ENCODE results near the gene CYB5B. TPM values are rescaled to one million over a fixed set of nuclear protein-coding genes. Genes with fewer than 3 reads are reported as not detected.

The CYB5B gene
- polyA plus RNA-seq, 1 of the 3 experiments (the other 2 are of a cell fraction) = 64.4 TPM

GRCh38 chr16:69424053-69424934 lies at the start of gene CYB5B (continued):
- TF ChIP-seq RCOR1 (IDR thresholded peaks at IDR 0.05; ENCODE audit: low read length) = no peak
- TF ChIP-seq EZH2phosphoT487 (IDR thresholded peaks at IDR 0.05; ENCODE audit: borderline replicate concordance, low read depth) = no peak
- peak; percentile 82 for TF ChIP-seq YY1 (IDR thresholded peaks at IDR 0.05; ENCODE audit: low read depth)
- TF ChIP-seq FOSL2 (IDR thresholded peaks at IDR 0.05; ENCODE audit: borderline replicate concordance, low read depth) = no peak
- TF ChIP-seq CHD2 (IDR thresholded peaks at IDR 0.05; ENCODE audit: low read length, partially characterized antibody) = peak; percentile 90
- TF ChIP-seq GABPA (IDR thresholded peaks at IDR 0.05; ENCODE audit: low read depth) = peak; percentile 59

DNA sequence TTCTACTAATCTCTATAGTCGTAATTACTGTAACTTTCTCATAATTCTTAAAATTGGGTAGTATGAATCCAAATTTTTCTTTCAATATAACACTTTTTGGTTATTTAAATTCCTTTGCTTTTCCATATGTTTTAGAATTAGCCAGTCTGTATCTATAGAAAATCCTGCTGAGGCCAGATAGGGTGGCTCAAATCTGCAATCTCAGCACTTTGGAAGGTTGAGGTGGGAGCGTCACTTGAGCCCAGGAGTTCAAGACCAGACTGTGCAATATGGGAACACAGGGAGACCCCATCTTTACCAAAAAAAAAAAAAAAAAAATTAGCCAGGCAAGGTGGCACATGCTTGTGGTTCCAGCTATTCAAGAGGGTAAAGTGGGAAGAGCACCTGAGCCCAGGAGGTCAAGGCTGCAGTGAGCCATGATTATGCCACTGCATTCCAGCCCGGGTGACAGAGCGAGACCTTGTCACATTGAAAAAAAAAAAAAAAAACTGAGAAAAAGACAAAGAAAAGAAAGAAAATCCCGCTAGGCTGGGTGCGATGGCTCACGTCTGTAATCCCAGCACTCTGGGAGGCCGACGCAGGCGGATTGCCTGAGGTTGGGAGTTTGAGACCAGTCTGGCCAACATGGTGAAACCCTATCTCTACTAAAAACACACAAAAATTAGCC lies 47.9 kb upstream of the CYB5B start:
- POLR2A ChIA-PET = no interaction called here
- Histone ChIP-seq H3K4me2 (no peak overlapping the region), H3K9me3 (no peaks in the 10 kb centered on the region), H3K36me3 (replicated peaks in 1 of 2; ENCODE audit: control insufficient read depth in 1 of 2, insufficient read depth in 2 of 2, low read length in 1 of 2) (peaks cover 32 to 58% of the 10 kb centered on the region in 2 experiments), H3K9me2 (no peaks in the 10 kb centered on the region), H3K79me2 (ENCODE audit: insufficient read depth) (peaks cover 52% of the 10 kb centered on the region; the same call in 1 of the 2 replicates), H3K27me3 (ENCODE audit: insufficient read depth) (no peaks in the 10 kb centered on the region), H3K4me1 (ENCODE audit: control insufficient read depth in 1 of 2, insufficient read depth in 2 of 2, low read depth in 1 of 2, low read length in 1 of 2) (no peaks in the 10 kb centered on the region), H3K27ac (ENCODE audit: low read depth in 2 of 2, low read length in 1 of 2) (no peak overlapping the region), H3K4me3 (ENCODE audit: low read depth in 2 of 2, low read length in 1 of 2) (no peak overlapping the region), H2AFZ (ENCODE audit: low read depth) (no peak overlapping the region), H3F3A (replicated peaks; ENCODE audit: insufficient read depth) (peaks cover 20% of the 10 kb centered on the region), H4K20me1 (ENCODE audit: insufficient read depth) (no peaks in the 10 kb centered on the region), H3K9ac (no peak overlapping the region)
- no peak for DNase-seq
- 98% methylated on average over 10 of the region's 10 CpGs for WGBS (ENCODE audit: low lambda C conversion rate)
- TF ChIP-seq, protein P1, sequence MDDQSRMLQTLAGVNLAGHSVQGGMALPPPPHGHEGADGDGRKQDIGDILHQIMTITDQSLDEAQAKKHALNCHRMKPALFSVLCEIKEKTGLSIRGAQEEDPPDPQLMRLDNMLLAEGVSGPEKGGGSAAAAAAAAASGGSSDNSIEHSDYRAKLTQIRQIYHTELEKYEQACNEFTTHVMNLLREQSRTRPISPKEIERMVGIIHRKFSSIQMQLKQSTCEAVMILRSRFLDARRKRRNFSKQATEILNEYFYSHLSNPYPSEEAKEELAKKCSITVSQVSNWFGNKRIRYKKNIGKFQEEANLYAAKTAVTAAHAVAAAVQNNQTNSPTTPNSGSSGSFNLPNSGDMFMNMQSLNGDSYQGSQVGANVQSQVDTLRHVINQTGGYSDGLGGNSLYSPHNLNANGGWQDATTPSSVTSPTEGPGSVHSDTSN (IDR thresholded peaks at IDR 0.05) = no peak
- TF ChIP-seq EZH2phosphoT487 (IDR thresholded peaks at IDR 0.05; ENCODE audit: borderline replicate concordance, low read depth) = no peak
- no peak for TF ChIP-seq TEAD4 (IDR thresholded peaks at IDR 0.05; ENCODE audit: borderline replicate concordance, insufficient read depth)
- TF ChIP-seq RCOR1 (IDR thresholded peaks at IDR 0.05; ENCODE audit: low read length) = no peak
- CTCF ChIA-PET = interaction anchor here (0.9 to 1.2 kb wide), 2 partner anchors 18 to 37 kb away, joined by 3 read pairs; partner anchors contain the start of gene NIP7

- WGBS (ENCODE audit: low lambda C conversion rate) = 78% methylated on average over 1 of the region's 1 CpG
- Histone ChIP-seq H3F3A (replicated peaks; ENCODE audit: insufficient read depth) (peaks cover 31% of the 10 kb centered on the region), H3K4me1 (ENCODE audit: control insufficient read depth in 1 of 2, insufficient read depth in 2 of 2, low read depth in 1 of 2, low read length in 1 of 2) (no peaks in the 10 kb centered on the region), H3K9ac (no peak overlapping the region), H3K36me3 (replicated peaks in 1 of 2; ENCODE audit: control insufficient read depth in 1 of 2, insufficient read depth in 2 of 2, low read length in 1 of 2) (peaks cover 36 to 65% of the 10 kb centered on the region in 2 experiments), H3K9me2 (no peaks in the 10 kb centered on the region), H3K27ac (ENCODE audit: low read depth in 2 of 2, low read length in 1 of 2) (peak overlapping the region in 1 of 2 experiments; percentile 52; a peak in 1 of 4 replicates), H3K27me3 (ENCODE audit: insufficient read depth) (no peaks in the 10 kb centered on the region), H3K79me2 (ENCODE audit: insufficient read depth) (peaks cover 54% of the 10 kb centered on the region; the same call in 1 of the 2 replicates), H4K20me1 (ENCODE audit: insufficient read depth) (no peaks in the 10 kb centered on the region), H2AFZ (ENCODE audit: low read depth) (no peak overlapping the region), H3K9me3 (no peaks in the 10 kb centered on the region), H3K4me2 (no peak overlapping the region), H3K4me3 (ENCODE audit: low read depth in 2 of 2, low read length in 1 of 2) (no peak overlapping the region)
- no peak for DNase-seq
- TF ChIP-seq NFIC (IDR thresholded peaks at IDR 0.05; ENCODE audit: borderline replicate concordance) (no peak), FOXM1 (IDR thresholded peaks at IDR 0.05; ENCODE audit: low read depth) (no peak), RXRA (IDR thresholded peaks at IDR 0.05; ENCODE audit: borderline replicate concordance, low read depth) (no peak), EZH2phosphoT487 (IDR thresholded peaks at IDR 0.05; ENCODE audit: borderline replicate concordance, low read depth) (no peak), MXI1 (IDR thresholded peaks at IDR 0.05; ENCODE audit: low read depth, low read length) (no peak), TEAD4 (IDR thresholded peaks at IDR 0.05; ENCODE audit: borderline replicate concordance, insufficient read depth) (no peak), RFX5 (IDR thresholded peaks at IDR 0.05; ENCODE audit: low read length) (no peak), POLR2AphosphoS5 (IDR thresholded peaks at IDR 0.05; ENCODE audit: low read depth, low read length) (no peak), TAF1 (IDR thresholded peaks at IDR 0.05; ENCODE audit: borderline replicate concordance, low read depth, low read length) (no peak), SIN3A (IDR thresholded peaks at IDR 0.05; ENCODE audit: borderline replicate concordance, low read depth, low read length) (no peak), YY1 (IDR thresholded peaks at IDR 0.05; ENCODE audit: low read depth) (no peak), USF2 (IDR thresholded peaks at IDR 0.05; ENCODE audit: borderline replicate concordance, low read depth, low read length) (no peak), RAD21 (IDR thresholded peaks at IDR 0.05; ENCODE audit: low read length) (no peak)
- TF ChIP-seq, protein P1 (IDR thresholded peaks at IDR 0.05) = no peak
- TF ChIP-seq, protein P2, sequence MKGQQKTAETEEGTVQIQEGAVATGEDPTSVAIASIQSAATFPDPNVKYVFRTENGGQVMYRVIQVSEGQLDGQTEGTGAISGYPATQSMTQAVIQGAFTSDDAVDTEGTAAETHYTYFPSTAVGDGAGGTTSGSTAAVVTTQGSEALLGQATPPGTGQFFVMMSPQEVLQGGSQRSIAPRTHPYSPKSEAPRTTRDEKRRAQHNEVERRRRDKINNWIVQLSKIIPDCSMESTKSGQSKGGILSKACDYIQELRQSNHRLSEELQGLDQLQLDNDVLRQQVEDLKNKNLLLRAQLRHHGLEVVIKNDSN (IDR thresholded peaks at IDR 0.05; ENCODE audit: borderline replicate concordance, low read depth) = no peak
- CTCF ChIA-PET = no interaction called here
- POLR2A ChIA-PET = no interaction called here
Measured at GRCh38 chr16:69378036-69378435, 46.4 kb upstream of the CYB5B start.

All from SK-N-SH (cell line).